Stimulated activated CD8-positive, alpha-beta memory T cell treated with anti-CD3 and anti-CD28 coated beads, Interleukin-12 subunit alpha, Interleukin-12 subunit beta, amount 100 ng/mL, for 24 hours (primary cell): Measurements from ENCODE around the gene TJP1.
"Not testable (repeated sequence)": the region's sequence is repeated elsewhere in the genome, so short reads cannot be mapped to it uniquely, and the experiment has no call there.

Experiments
- DNase-seq: peaks from one replicate; pipeline ENCODE4 v3.0.0-alpha.2; 2020; ENCODE audit errors: extremely low read depth

TJP1 gene

DNA sequence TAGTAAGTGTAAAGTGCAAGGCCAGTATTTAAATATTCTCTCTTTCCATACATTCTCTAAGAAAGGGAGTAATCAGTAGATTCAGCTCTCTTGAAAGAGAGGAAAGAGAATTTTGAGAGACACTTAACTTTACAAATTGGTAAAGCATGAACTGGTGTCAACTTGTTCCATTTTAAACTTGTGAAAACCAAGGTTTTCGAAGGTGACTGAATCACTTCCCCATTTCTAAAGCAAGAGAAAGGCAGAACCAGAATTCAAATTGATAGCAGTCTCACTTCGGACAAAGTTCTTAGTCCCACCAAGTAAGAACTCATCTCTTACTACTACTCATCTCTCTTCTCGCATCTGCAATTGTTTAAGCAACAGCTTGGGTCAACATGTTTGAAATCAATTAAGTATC lies 22.4 kb downstream of the TJP1 start:
- no peak for DNase-seq

DNA sequence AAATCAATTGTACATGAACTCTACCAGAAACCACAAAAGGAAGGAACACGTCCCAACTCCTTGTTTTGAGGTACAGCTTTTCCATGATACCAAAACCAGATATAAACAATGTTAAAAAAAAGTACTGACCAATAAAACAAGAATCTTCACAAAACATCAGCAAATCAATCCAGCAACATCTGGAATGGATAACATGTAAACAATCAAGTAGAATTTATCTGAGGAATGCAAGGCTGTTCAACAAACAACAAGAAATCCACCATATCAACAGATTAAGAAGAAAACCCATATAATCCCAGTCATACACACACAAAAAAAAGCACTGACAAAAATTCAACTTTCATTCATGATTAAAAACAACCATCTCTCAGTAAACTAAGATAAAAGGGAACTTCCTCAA lies 26.7 kb downstream of the TJP1 start:
- no peak for DNase-seq

GRCh38 chr15:29792426-29793159 lies 29.7 kb downstream of the TJP1 start:
- no peak for DNase-seq

- DNase-seq, result no peak
These were observed 31.7 kb downstream of the TJP1 start for GRCh38 chr15:29790607-29791006.

GRCh38 chr15:29789871-29790270 lies 32.4 kb downstream of the TJP1 start:
- DNase-seq, result no peak

DNA sequence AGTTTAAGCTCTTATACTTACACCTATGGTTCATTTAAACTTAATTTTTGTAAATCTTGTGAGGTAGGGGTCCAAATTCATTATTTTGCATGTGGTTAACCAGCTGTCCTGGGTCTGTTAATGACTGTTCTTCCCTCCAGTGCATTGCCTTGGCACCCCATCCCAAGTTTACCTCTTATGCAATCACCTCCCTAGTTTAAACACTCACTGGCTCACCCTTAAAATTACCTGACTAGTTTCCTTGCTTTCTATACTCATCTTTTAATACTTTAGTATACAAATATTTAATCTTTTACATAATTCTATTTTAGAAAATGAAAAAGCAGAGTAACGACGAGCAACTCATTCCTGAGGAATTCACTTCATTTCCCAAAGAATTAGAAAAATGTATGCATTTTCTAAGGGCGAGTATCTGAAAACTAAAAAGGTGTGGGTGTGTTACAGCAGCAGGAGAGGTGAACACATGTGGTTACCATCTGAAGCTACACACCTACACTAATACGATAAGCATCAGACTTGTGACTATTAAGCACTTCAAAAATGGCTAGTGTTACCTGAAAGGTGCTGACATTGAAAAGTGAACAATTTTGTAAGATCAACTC lies 33.7 kb downstream of the TJP1 start:
- DNase-seq, result no peak

GRCh38 chr15:29787767-29788166 lies 34.5 kb downstream of the TJP1 start:
- no peak for DNase-seq

GRCh38 chr15:29785642-29786041 lies 36.6 kb downstream of the TJP1 start:
- DNase-seq, result no peak

- no peak for DNase-seq
These were observed 37.1 kb downstream of the TJP1 start for GRCh38 chr15:29785136-29785535.

- DNase-seq, result no peak
These were observed 37.9 kb downstream of the TJP1 start for GRCh38 chr15:29784413-29784812.

DNA sequence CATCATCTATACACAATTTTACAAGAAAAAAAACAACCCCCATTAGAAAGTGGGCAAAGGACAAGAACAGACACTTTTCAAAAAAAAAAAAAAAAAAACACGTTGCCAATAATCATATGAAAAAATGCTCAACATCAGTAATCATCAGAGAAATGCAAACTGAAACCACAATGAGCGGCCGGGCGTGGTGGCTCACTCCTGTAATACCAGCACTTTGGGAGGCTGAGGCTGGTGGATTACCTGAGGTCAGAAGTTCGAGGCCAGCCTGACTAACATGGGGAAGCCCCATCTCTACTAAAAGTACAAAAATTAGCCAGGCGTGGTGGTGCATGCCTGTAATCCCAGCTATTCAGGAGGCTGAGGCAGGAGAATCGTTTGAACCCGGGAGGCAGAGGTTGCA lies 39.5 kb downstream of the TJP1 start:
- DNase-seq, result not testable (repeated sequence)

- no peak for DNase-seq
These were observed 43.9 kb downstream of the TJP1 start for GRCh38 chr15:29778382-29778781.

DNA sequence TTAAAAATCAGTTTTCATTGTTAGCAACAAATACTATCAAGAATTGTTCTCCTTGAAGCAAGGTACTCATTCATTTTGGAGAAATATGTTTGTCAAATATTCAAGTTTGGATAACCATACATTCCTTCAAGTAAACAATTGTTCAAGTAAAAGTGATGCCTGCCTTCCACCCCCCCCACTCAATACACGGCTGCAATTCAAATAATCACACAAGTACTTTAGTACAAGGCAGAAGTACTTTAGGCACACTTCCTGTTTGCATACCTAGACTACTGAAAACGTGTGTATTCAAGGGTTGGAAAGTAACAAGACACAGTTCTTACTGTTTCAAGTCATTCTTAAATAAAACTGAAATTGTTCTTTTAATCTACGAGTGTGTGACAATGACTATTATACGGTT lies 45.4 kb downstream of the TJP1 start:
- DNase-seq, result no peak

DNA sequence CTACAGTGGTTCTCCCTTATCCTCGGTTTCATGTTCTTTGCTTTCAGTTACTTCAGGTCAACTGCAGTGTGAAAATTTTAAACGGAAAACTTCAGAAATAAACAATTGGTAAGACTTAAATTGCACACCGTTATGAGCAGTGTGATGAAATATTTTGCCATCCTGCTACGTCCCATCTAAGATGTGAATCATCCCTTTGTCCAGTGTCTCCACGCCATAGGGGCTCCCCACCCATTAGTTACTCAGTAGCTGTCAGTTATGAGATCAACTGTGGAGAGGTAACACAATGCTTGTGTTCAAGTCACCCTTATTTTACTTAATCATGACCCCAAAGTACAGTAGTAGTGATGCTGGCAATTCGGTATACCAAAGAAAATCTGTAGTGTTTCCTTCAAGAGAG lies 47.4 kb downstream of the TJP1 start:
- no peak for DNase-seq

- DNase-seq, result no peak
These were observed 48.5 kb downstream of the TJP1 start for GRCh38 chr15:29773816-29774215.

DNA sequence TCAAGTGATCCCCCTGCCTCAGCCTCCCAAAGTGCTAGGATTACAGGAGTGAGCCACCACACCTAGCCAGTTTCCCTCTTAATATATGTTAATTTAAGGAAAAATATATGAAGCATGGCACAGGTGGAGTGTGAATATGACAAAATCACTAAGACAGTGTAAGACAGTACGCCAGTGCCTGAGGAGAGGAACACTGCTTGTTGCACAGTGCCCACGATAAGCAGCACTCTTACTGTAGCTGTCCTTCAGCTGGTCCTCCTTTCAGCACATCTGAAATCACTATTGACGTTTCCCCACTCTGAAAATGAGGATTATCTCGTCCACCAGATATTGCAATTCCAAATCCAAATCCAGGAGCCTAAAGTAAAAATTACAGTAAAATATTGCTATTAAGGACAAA lies 49.3 kb downstream of the TJP1 start:
- no peak for DNase-seq

GRCh38 chr15:29770796-29771195 lies 51.5 kb downstream of the TJP1 start:
- DNase-seq, result no peak

- no peak for DNase-seq
These were observed 56.3 kb downstream of the TJP1 start for GRCh38 chr15:29765898-29766527.

DNA sequence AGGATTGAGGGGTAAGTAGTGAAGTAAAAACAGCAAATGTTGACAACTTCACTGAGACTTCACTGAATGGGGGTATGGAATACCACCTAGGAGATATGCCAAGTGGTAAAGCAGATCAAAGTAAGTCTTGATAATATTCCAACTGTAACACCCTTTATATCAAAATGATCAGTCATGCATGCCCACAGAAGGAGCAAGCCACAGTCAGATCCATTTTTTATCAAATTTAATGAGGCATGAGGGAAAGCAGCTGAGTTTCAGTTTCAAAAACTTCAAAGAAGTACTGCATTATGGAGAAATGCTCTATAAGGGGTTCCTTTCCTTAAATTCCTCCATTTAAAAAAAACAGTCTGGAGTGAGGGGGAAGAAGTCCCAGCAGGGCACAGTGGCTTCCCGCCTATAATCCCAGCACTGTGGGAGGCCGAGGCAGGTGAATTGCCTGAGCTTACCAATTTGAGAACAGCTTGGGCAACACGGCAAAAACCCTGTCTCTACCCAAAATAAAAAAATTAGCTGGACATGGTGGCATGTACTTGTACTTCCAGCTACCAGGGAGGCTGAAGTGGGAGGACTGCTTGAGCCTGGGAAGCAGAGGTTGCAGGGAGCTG lies 56.9 kb downstream of the TJP1 start:
- DNase-seq, result no peak

- DNase-seq, result no peak
These were observed 62.7 kb downstream of the TJP1 start for GRCh38 chr15:29759596-29759995.

GRCh38 chr15:29756358-29757267 lies 65.7 kb downstream of the TJP1 start:
- DNase-seq, result no peak

- not testable (repeated sequence) for DNase-seq
These were observed 68.3 kb downstream of the TJP1 start for GRCh38 chr15:29754009-29754408.
